B cell (primary cell): ENCODE data around the gene PTPRS. TPM values are rescaled to one million over a fixed set of nuclear protein-coding genes. Genes with fewer than 3 reads are reported as not detected.
"Not testable (repeated sequence)": the region's sequence is repeated elsewhere in the genome, so short reads cannot be mapped to it uniquely, and the experiment has no call there.

Source experiments
- ATAC-seq: fragments of 200-7000 bp; cut with Tn5 transposase; one replicate; pipeline ENCODE4 v1.10.0; 2021; ENCODE audit warnings: low read depth, mild to moderate bottlenecking, moderate number of reproducible peaks, moderate library complexity
- CTCF ChIA-PET: fragments of 350-600 bp; sonication (Branson Sonifier 250); formaldehyde crosslinking; loops from one replicate; lab custom pipeline; 2021; ENCODE audit warnings: antibody characterized with exemption, inconsistent platforms; lab: Charles Lee
- POLR2A ChIA-PET: fragments of 350-600 bp; sonication (Branson Sonifier 250); formaldehyde crosslinking; loops from one replicate; lab custom pipeline; 2021; ENCODE audit warnings: antibody characterized with exemption; lab: Charles Lee
- DNase-seq: peaks from one replicate; pipeline ENCODE4 v3.0.0; 2013
- H2AFZ ChIP-seq: 2 replicates; pipeline ENCODE4 v1.6.1; 2012; ENCODE audit warnings: mild to moderate bottlenecking, low read depth, low read length; ENCODE audit not compliant: insufficient read depth, poor library complexity, severe bottlenecking
- H3K27ac ChIP-seq, 2 donors: 1 replicate in 1 of 2; 2 replicates in 1 of 2; pipeline ENCODE4 v1.5.1; 2012 to 2013; ENCODE audit warnings: low read length in 2 of 2, mild to moderate bottlenecking in 2 of 2, moderate library complexity in 1 of 2
- H3K27me3 ChIP-seq, 4 experiments: fragments of 200-600 bp in 1 of 4; sonication (generic) in 1 of 4; replicated peaks in 1 of 4; 1 replicate in 2 of 4; 2 replicates in 2 of 4; pipeline versions ENCODE4 v1.6.1 to v1.7.0; 2013 to 2016; ENCODE audit warnings: low read length in 3 of 4, mild to moderate bottlenecking in 2 of 4, mixed read lengths in 1 of 4, moderate library complexity in 1 of 4; ENCODE audit not compliant: insufficient read depth in 4 of 4, control insufficient read depth in 3 of 4; ENCODE audit errors: control extremely low read depth in 1 of 4
- H3K36me3 ChIP-seq, 2 experiments: replicated peaks in 1 of 2; 1 replicate in 1 of 2; 2 replicates in 1 of 2; pipeline versions ENCODE4 v1.6.1 to v1.7.1; 2013; ENCODE audit warnings: low read length in 1 of 2; ENCODE audit not compliant: insufficient read depth in 2 of 2, control insufficient read depth in 1 of 2; ENCODE audit errors: control extremely low read depth in 1 of 2, extremely low read depth in 1 of 2
- H3K4me1 ChIP-seq, 2 donors: fragments of 200-600 bp in 1 of 2; sonication (generic) in 1 of 2; 1 replicate in 1 of 2; 2 replicates in 1 of 2; pipeline versions ENCODE4 v1.5.1 to v1.6.1; 2013 to 2017; ENCODE audit warnings: low read length in 2 of 2; ENCODE audit not compliant: control insufficient read depth in 2 of 2, insufficient read depth in 2 of 2
- H3K4me2 ChIP-seq: replicated peaks from 2 replicates; pipeline ENCODE3; 2012; ENCODE audit warnings: mild to moderate bottlenecking, low read depth, low read length; ENCODE audit not compliant: poor library complexity, severe bottlenecking
- H3K4me3 ChIP-seq, 5 experiments: fragments of 200-600 bp in 1 of 5; sonication (generic) in 1 of 5; 1 replicate in 3 of 5; 2 replicates in 2 of 5; pipeline versions ENCODE4 v1.5.1 to v1.7.0; 2011 to 2016; ENCODE audit warnings: low read length in 4 of 5, mild to moderate bottlenecking in 4 of 5, low read depth in 2 of 5, control low read depth in 1 of 5, moderate library complexity in 1 of 5; ENCODE audit not compliant: insufficient read depth in 1 of 5; ENCODE audit errors: control extremely low read depth in 1 of 5, extremely low read depth in 1 of 5
- H3K79me2 ChIP-seq: fragments of 200-600 bp; sonication (generic); one replicate; pipeline ENCODE4 v1.6.0; 2016; ENCODE audit warnings: low read length; ENCODE audit not compliant: control insufficient read depth, insufficient read depth
- H3K9ac ChIP-seq: fragments of 200-600 bp; sonication (generic); 2 replicates; pipeline ENCODE4 v1.6.1; 2017; ENCODE audit warnings: mild to moderate bottlenecking, low read length, moderate library complexity
- H3K9me3 ChIP-seq, 3 donors: one replicate each; pipeline versions ENCODE4 v1.6.1 to v1.7.1; 2013; ENCODE audit warnings: low read length in 2 of 3; ENCODE audit not compliant: control insufficient read depth in 2 of 3, insufficient read depth in 1 of 3; ENCODE audit errors: control extremely low read depth in 1 of 3
- H4K20me1 ChIP-seq: 2 replicates; pipeline ENCODE4 v1.6.0; 2012; ENCODE audit warnings: mild to moderate bottlenecking, low read length; ENCODE audit not compliant: insufficient read depth, control insufficient read depth, poor library complexity, severe bottlenecking
- H3K27ac Mint-ChIP-seq: one replicate; pipeline ENCODE4 v1.8.0; 2021; ENCODE audit warnings: mixed read lengths
- H3K27me3 Mint-ChIP-seq: one replicate; pipeline ENCODE4 v1.8.0; 2021; ENCODE audit warnings: mixed read lengths
- H3K4me1 Mint-ChIP-seq: one replicate; pipeline ENCODE4 v1.8.0; 2021; ENCODE audit warnings: mixed read lengths
- H3K4me3 Mint-ChIP-seq: one replicate; pipeline ENCODE4 v1.8.0; 2021; ENCODE audit warnings: mixed read lengths
- H3K9me3 Mint-ChIP-seq: one replicate; pipeline ENCODE4 v1.8.0; 2022; ENCODE audit warnings: mixed read lengths; ENCODE audit not compliant: insufficient read depth
- CTCF ChIP-seq: fragments of 200-600 bp; IDR thresholded peaks from one replicate; pipeline ENCODE4 v1.8.0; 2022; ENCODE audit warnings: antibody characterized with exemption, mild to moderate bottlenecking
- EZH2 ChIP-seq: IDR thresholded peaks from 2 replicates; pipeline ENCODE4 v1.6.1; 2012; ENCODE audit warnings: borderline replicate concordance, low read depth, mild to moderate bottlenecking, moderate library complexity, low read length; ENCODE audit not compliant: insufficient read depth, poor library complexity, severe bottlenecking
- WGBS: methylation state at CpG from one replicate; pipeline ENCODE4 v1.1.5; 2013; ENCODE audit warnings: missing lambda C conversion rate; ENCODE audit not compliant: insufficient coverage; 5-methylcytosine and 5-hydroxymethylcytosine counted together
- intact Hi-C: fragments of 100-400 bp; cut with micrococcal nuclease; formaldehyde crosslinking; loops from one replicate; pipeline ENCODE4 v1.10.0; 2022
- polyA plus RNA-seq: library from polyadenylated mRNA; depleted of rRNA; stranded (reverse); fragments of >200 nt; gene quantifications from 2 replicates; pipeline ENCODE4 v1.2.3, GENCODE V29; 2012
- total RNA-seq, 2 donors: library from RNA; stranded (reverse); fragments of 120-200 nt in 1 of 2; gene quantifications; 1 replicate in 1 of 2; 2 replicates in 1 of 2; pipeline versions ENCODE4 v1.2.3 to v1.2.4, GENCODE V29; 2013 to 2022

The PTPRS gene
- total and polyA plus RNA-seq, 2 donors (not counting 1 experiment from before 2014, with no cell fraction given): 6.5 to 10.0 TPM

GRCh38 chr19:5387472-5387871 is 46.9 kb upstream of the PTPRS start:
- no peaks in the 10 kb centered on the region for H3K4me1 ChIP-seq
- H3K27me3 ChIP-seq: peaks cover 0 to 5% (median 0%) of the 10 kb centered on the region in 4 experiments
- no peak for ATAC-seq
- no peak overlapping the region for H2AFZ ChIP-seq
- peaks cover 0 to 38% (median 3%) of the 10 kb centered on the region in 3 donors for H3K9me3 ChIP-seq
- Mint-ChIP-seq H3K4me1 (no peaks in the 10 kb centered on the region), H3K9me3 (peaks cover 8% of the 10 kb centered on the region), H3K27me3 (peaks cover 27% of the 10 kb centered on the region), H3K27ac (no peak overlapping the region), H3K4me3 (no peak overlapping the region)
- POLR2A ChIA-PET: no interaction called here
- H3K36me3 ChIP-seq: no peaks in the 10 kb centered on the region
- H3K4me2 ChIP-seq: no peak overlapping the region
- no peak overlapping the region for H3K4me3 ChIP-seq
- DNase-seq: no peak
- no peak overlapping the region for H3K27ac ChIP-seq
- H3K79me2 ChIP-seq: no peaks in the 10 kb centered on the region
- no peak overlapping the region for H3K9ac ChIP-seq
- CTCF ChIA-PET: interaction anchor here (0.6 kb wide), 1 partner anchor 971 kb away, joined by 3 read pairs; no protein-coding TSS in a partner anchor
- no peaks in the 10 kb centered on the region for H4K20me1 ChIP-seq
- intact Hi-C loops: no loop called here
- TF ChIP-seq CTCF (no peak), EZH2 (no peak)
- 100% methylated on average over 1 of the region's 1 CpG for WGBS

- no peaks in the 10 kb centered on the region for H3K4me1 ChIP-seq
- Mint-ChIP-seq H3K27me3 (peaks cover 22% of the 10 kb centered on the region), H3K9me3 (peaks cover 9% of the 10 kb centered on the region), H3K4me1 (no peaks in the 10 kb centered on the region), H3K27ac (no peak overlapping the region), H3K4me3 (no peak overlapping the region)
- WGBS: 81% methylated on average over 16 of the region's 16 CpGs
- CTCF ChIA-PET: no interaction called here
- H2AFZ ChIP-seq: no peak overlapping the region
- peaks cover 0 to 2% (median 0%) of the 10 kb centered on the region in 4 experiments for H3K27me3 ChIP-seq
- intact Hi-C loops: no loop called here
- POLR2A ChIA-PET: no interaction called here
- H3K27ac ChIP-seq: no peak overlapping the region
- TF ChIP-seq CTCF: no peak
- no peaks in the 10 kb centered on the region for H4K20me1 ChIP-seq
- no peaks in the 10 kb centered on the region for H3K79me2 ChIP-seq
- H3K36me3 ChIP-seq: no peaks in the 10 kb centered on the region
- ATAC-seq (no peak), DNase-seq (no peak)
- peaks cover 0 to 42% (median 8%) of the 10 kb centered on the region in 3 donors for H3K9me3 ChIP-seq
- H3K4me2 ChIP-seq: no peak overlapping the region
- no peak overlapping the region for H3K4me3 ChIP-seq
- H3K9ac ChIP-seq: no peak overlapping the region
These were observed 46.2 kb upstream of the PTPRS start for GRCh38 chr19:5386841-5387240.

GRCh38 chr19:5381197-5381596 is 40.6 kb upstream of the PTPRS start:
- H3K27ac Mint-ChIP-seq, H3K4me1 ChIP-seq, H3K27me3 ChIP-seq, H3K36me3 ChIP-seq, DNase-seq, CTCF ChIA-PET, H3K4me3 Mint-ChIP-seq, H4K20me1 ChIP-seq, H3K79me2 ChIP-seq, H3K27ac ChIP-seq, ATAC-seq, H3K4me3 ChIP-seq, intact Hi-C loops, H2AFZ ChIP-seq, POLR2A ChIA-PET, H3K9ac ChIP-seq, H3K4me1 Mint-ChIP-seq, H3K4me2 ChIP-seq: not testable (repeated sequence)
- peaks cover 12% of the 10 kb centered on the region for H3K9me3 Mint-ChIP-seq
- peaks cover 17% of the 10 kb centered on the region for H3K27me3 Mint-ChIP-seq
- WGBS: 98% methylated on average over 4 of the region's 6 CpGs
- peaks cover 0 to 46% (median 14%) of the 10 kb centered on the region in 3 donors for H3K9me3 ChIP-seq
